K562 (cell line): ENCODE data around the gene URI1.

Experiments
- KAT7 ChIP-seq: sonication (generic); formaldehyde crosslinking; IDR thresholded peaks from 2 replicates; pipeline ENCODE4 v1.8.0; 2022; ENCODE audit warnings: missing genetic modification reagents, mild to moderate bottlenecking, borderline replicate concordance
- MXI1 ChIP-seq: IDR thresholded peaks from 2 replicates; pipeline ENCODE4 v1.6.1; 2011; ENCODE audit warnings: low read depth, mild to moderate bottlenecking, improper control_type of control experiment, low read length
- ZKSCAN3 ChIP-seq: fragments of 250-450 bp; sonication (Bioruptor Pico); IDR thresholded peaks from 2 replicates; pipeline ENCODE4 v1.4.0; 2020
- ZNF121 ChIP-seq: sonication (generic); formaldehyde crosslinking; conservative IDR thresholded peaks from 2 replicates; pipeline ENCODE4 v1.8.0; 2022; ENCODE audit warnings: missing genetic modification reagents
- TF ChIP-seq, protein P1 (sequence below): fragments of 450-650 bp; formaldehyde crosslinking; IDR thresholded peaks from 2 replicates; pipeline ENCODE4 v1.4.0; 2022; ENCODE audit warnings: missing genetic modification characterization

DNA sequence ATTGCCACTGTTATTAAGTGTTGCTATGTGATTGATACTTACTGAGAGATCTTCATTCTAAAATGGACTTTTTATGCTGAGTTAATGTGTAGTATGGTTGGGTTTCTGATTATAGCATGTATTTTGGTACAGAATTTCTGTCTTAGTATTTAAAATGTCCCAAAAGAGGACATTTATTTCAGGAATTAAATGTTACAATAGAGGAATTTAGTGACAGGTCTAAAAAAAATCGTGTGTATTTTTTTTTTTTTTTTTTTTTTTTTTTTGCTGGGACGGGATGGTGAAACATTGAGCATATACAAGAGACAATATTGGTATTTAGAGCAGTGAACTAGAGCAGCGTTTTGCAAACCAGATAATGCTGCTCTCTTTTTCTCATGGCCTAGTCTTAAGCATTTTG lies 27.9 kb downstream of the URI1 start:
- TF ChIP-seq KAT7 (CRISPR knock-in tag) (no peak), ZKSCAN3 (CRISPR knock-in tag) (no peak), MXI1 (no peak), ZNF121 (CRISPR knock-in tag) (no peak)
- TF ChIP-seq, protein P1, sequence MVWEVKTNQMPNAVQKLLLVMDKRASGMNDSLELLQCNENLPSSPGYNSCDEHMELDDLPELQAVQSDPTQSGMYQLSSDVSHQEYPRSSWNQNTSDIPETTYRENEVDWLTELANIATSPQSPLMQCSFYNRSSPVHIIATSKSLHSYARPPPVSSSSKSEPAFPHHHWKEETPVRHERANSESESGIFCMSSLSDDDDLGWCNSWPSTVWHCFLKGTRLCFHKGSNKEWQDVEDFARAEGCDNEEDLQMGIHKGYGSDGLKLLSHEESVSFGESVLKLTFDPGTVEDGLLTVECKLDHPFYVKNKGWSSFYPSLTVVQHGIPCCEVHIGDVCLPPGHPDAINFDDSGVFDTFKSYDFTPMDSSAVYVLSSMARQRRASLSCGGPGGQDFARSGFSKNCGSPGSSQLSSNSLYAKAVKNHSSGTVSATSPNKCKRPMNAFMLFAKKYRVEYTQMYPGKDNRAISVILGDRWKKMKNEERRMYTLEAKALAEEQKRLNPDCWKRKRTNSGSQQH (CRISPR knock-in tag) = no peak
